Erythroblast (primary cell): Measurements from ENCODE around the gene SLC25A10.
A peak's percentile ranks its signal among the peaks of the same experiment; 100 is the strongest.
"Not testable (repeated sequence)": the region's sequence is repeated elsewhere in the genome, so short reads cannot be mapped to it uniquely, and the experiment has no call there.

Experiments
- DNase-seq, 2 experiments: peaks; one replicate each; lab custom pipeline; 2025; lab: John Stamatoyannopoulos, UW
- GATA1 ChIP-seq: IDR thresholded peaks from 2 replicates; pipeline ENCODE4 v1.6.1; 2011; ENCODE audit warnings: low read depth, mild to moderate bottlenecking, control low read depth, low read length, moderate library complexity
- POLR2A ChIP-seq: IDR thresholded peaks from 2 replicates; pipeline ENCODE4 v1.6.1; 2011; ENCODE audit warnings: mild to moderate bottlenecking, low read length

SLC25A10 gene

GRCh38 chr17:81733507-81734404, 21.7 kb downstream of the SLC25A10 start:
- TF ChIP-seq GATA1 = no peak
- TF ChIP-seq POLR2A = no peak
- peak; percentile 70 to 80 for DNase-seq

GRCh38 chr17:81734405-81735263, 22.6 kb downstream of the SLC25A10 start:
- no peak for DNase-seq
- no peak for TF ChIP-seq GATA1
- TF ChIP-seq POLR2A = no peak

- DNase-seq = peak; percentile 68 to 84
- TF ChIP-seq GATA1 (no peak), POLR2A (peak; percentile 31)
Measured at GRCh38 chr17:81735264-81736102, 23.4 kb downstream of the SLC25A10 start.

GRCh38 chr17:81737947-81738800, 26.1 kb downstream of the SLC25A10 start:
- no peak for DNase-seq
- TF ChIP-seq POLR2A (no peak), GATA1 (no peak)

GRCh38 chr17:81738801-81739393, 26.8 kb downstream of the SLC25A10 start:
- TF ChIP-seq POLR2A = no peak
- TF ChIP-seq GATA1 = no peak
- no peak for DNase-seq

- DNase-seq = not testable (repeated sequence)
Measured at GRCh38 chr17:81739593-81739992, 27.5 kb downstream of the SLC25A10 start.

- peak in 1 of 2 experiments; percentile 29 for DNase-seq
- no peak for TF ChIP-seq POLR2A
- TF ChIP-seq GATA1 = no peak
Measured at GRCh38 chr17:81740395-81740961, 28.4 kb downstream of the SLC25A10 start.

GRCh38 chr17:81741049-81741593, 29.0 kb downstream of the SLC25A10 start:
- TF ChIP-seq POLR2A (no peak), GATA1 (no peak)
- no peak for DNase-seq

- peak; percentile 74 to 84 for DNase-seq
- TF ChIP-seq POLR2A = no peak
- TF ChIP-seq GATA1 = no peak
Measured at GRCh38 chr17:81741594-81742452, 29.7 kb downstream of the SLC25A10 start.
